ENCODE results near the gene FLYWCH2.

FLYWCH2 gene

DNA sequence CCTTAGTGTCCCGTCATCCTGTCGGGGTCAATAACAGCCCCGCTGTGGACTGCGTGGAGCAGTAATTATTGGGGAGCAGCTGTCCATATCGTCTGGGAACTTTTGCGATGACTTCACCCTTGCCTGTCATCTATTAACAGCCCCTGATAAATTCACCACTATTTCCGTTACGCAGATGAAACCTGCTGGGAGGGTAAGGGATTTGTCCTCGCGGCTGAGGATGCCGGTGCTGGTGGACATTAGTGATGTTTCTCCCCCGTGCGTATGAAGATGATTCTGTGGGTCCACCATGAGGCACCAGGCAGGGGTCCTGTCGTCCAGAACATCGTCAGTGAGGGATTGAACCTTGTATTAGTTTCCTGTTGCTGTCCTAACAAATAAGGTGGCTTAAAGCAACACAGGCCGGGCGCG, 1.0 kb downstream of the FLYWCH2 start:
- no peak for DNase-seq

DNA sequence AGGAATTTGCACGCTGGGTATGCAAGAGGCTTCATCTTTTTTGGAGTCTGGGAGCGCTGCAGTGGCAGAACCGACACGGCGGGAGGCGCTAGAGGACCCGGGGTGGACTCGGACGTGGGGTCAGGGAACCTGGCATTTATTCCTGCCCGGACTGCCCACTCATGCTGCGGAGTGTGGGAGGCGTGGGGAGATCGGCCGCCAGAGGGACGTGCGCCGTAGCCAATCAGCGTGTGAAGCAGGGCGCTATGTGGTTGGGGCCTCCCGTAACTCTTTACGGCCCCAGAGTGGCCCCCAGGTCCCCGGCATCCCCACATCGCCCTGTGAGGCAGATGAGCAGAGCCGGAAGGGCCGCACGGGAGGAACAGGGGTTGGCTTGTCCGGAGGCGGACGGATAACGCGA, 11.2 kb downstream of the FLYWCH2 start:
- DNase-seq, result no peak

DNA sequence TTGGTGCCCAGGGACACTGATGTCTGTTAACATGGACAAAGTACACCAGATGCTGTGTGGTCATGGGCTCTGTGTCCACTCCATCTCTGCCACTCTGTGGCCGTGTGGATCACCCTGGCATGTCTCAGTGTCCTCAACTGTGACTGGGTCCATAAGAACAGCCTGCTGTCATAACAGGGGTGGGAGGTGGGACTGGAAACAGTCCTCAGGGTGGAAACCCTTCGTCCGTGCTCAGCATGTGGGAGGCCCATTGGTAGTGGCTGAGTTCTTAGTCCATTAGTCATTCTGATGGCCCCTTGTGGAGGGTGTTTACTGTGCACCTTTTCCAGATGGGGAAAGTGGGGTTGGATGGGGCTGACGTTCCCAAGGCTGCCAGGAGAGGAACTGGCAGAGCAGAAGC, 12.8 kb downstream of the FLYWCH2 start:
- DNase-seq, result no peak

DNA sequence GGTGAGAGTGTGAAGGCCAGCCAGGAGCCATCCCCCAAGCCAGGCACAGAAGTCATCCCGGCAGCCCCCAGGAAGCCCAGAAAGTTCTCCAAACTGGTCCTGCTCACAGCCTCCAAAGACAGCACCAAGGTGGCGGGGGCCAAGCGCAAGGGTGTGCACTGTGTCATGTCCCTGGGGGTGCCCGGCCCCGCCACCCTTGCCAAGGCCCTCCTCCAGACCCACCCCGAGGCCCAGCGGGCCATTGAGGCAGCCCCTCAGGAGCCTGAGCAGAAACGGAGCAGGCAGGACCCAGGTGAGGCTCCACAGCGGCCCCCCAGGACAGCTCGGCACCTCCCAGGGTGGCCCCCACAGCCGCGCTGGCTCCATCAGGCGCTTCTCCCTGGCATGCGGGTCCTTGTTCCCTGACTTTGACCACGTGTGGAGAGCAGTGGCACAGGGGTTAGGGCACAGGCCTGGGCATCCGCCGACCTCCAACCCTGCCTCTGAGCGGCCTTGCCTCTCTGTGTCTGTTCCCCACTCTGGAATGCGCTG, 13.5 kb downstream of the FLYWCH2 start:
- no peak for DNase-seq

DNA sequence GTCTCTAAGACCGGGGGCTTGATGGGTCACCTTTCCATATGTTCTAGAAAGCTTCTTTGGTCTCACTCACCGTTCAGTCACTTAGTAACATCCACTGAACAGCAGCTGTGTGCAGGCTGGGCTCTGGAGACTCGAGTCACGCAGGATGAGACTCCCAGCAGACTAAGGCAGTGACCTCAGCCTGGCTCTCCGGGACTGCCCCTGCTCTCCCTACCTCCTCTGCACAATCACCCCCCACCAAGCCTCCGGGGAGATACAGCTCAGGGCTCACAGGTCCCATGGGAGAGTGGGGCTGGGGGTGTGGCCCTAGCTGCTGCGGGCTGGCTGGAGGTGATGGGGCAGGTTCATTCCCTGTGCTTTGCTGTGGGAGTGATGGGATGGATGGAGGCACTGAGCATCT, 14.1 kb downstream of the FLYWCH2 start:
- no peak for DNase-seq

DNA sequence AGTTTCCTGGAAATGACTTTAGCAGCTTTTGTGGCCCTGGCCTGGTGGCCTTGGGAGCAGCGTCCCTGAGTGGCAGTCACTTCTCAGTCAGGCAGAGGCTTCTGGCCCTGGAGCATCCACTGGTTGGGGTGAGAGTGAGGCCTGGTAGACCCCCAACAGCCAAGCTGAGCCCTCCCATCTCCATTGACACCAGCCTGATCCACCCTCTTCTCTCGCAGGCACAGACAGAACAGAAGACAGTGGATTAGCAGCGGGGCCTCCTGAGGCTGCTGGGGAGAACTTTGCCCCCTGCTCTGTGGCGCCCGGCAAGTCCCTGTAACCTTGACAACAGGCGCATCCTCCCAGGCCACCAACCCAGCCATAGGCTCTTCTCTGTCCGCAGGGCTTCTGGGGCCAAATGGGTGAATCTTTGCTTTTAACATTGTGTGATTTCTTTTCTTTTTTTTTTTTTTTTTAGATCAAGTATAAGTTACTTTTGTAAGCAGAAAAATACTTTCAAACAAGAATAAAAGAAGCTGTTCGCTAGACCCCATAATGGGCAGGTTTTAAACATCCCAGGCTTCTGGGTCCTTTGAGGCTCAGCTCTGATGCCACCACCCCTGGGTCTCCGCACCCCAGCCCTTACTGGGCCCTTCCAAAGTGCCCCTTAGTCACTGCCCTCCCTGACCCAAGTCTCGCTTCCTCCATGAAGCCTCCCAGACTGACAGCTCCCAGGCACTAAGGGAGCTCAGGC, 16.0 kb downstream of the FLYWCH2 start:
- DNase-seq, result no peak

DNA sequence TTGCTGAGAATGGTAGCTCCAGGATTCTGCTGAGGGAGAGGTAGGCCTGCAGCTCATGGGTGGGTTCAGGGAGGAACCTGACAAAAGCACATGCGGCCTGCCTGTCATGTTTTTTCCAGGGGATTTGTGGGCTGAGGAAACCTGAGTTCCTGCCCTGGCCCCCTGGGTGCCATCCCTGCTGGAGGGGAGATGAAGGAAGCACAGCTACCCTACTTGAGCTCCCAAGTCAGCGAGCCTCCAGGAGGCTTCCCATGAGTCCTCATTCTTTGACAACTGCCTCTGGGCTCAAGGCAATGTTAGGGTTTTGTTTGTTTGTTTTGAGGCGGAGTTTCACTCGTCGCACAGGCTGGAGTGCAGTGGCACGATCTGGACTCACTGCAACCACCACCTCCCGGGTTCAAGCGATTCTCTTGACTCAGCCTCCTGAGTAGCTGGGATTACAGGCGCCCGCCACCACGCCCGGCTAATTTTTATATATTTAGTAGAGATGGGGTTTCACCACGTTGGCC, 16.6 kb downstream of the FLYWCH2 start:
- DNase-seq, result no peak

DNA sequence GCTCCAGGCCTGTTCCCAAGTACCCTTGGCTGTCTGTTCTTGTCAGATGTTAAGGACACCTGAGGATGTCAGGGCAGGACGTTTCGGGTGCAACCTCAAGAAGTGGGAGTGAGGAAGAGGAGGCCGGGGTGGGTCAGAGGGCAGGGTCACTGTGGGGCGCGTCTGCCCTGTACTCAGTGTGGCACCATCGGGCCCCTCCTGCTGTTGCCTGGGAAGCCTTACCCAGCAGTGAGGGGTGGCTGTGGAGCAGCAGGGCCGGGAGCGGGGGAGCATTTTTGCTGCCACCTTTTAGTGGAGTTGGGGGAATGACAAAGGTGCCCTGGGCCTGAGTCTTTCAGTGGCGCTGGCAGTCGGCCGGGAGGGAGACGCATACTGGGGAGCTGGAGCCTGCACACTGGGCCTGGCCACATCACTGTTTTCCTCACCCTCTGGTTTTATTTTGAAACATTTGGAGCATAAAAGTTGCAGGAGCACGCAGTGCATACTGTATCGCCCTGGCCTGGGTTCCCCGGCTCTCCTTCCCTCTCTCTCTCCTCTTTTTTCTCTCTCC, 17.6 kb downstream of the FLYWCH2 start:
- no peak for DNase-seq

DNA sequence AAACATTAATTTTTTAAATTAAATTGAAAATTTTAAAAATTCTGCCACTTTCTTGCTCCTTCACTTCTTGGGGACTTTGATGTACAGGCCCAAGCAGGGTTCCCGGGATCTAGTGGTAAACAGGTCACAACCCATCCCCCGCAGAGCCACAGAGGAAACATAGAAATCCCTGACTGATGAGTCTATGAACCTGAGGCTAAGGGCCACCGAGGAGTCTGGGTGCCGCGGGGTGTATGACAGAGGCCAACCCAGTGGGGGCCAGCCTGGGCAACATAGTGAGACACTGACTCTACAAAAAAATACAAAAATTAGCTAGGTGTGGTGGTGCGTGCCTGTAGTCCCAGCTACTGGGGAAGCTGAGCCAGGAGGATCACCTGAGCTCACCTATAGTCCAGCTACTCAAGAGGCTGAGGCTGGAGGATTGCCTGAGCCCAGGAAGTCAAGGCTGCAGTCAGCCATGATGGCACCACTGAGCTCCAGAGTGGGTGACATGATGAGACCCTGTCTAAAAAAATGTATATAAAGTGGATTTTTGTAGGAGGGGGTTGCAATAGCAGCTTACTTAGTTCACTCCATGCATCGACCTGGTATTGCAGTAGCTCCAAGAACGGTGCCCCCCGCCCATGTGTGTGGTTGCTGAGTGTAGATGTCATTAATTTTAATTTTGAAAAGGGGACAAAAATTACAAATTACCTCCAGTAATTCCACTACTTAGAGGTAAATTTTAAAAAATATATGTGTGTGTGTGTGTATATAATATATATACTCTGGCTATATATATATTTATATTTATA, 19.5 kb downstream of the FLYWCH2 start:
- DNase-seq, result no peak

DNA sequence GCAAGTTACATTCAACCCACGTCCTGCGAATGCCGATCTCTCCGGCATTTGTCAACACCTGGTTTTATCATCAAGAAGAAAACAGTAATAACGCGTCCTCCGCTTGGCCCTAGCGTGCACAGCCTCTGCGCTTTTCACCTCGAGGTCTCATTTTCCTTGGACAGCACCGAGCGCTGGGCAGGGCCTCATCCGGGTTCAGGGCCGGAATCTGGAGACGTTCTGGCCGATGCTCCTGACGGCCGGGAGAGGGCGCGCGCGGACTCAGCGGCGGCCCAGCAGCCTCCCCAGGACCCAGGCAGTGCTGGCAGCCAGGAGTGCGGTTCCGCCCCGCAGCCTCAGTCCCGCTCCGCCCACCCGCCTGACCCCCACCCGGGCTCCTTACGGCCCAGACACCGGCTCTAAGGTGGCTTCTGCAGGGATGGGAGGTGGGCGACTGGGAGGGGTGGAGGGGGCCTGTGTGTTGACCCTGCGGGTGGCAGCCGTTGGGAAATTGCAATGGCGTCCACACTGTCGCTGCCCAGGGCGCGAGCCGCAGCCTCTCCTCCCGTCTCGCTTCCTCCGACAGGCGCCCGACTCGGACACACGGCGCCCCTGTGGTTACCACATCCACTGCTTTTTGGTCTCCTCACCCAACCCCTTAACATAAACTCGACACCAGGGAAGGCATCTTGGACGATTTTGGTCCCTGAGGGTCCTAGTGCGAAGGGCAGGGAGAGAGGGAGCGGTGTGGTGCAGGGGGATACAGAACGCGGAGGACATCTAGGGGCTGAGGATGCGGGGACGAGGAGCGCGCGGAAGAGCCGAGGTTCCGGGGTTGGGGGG, 21.3 kb downstream of the FLYWCH2 start:
- peak; percentile 58 to 60 for DNase-seq

DNA sequence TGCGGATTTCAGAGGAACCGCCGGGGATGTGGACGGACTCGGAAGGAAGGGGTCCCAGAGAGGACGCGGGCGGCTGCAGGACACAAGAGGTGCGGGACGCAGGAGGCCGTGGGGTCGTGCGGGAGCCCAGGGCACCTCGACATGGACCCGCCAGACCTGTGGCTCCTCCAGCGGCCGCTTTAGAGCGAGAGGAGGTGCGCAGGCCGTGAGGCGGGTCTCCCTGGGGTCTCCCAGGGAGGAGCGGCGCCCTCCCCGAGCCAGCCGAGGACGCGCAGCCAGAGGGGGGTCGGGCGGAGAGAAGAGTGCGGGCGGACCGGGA, 21.9 kb downstream of the FLYWCH2 start:
- no peak for DNase-seq

DNA sequence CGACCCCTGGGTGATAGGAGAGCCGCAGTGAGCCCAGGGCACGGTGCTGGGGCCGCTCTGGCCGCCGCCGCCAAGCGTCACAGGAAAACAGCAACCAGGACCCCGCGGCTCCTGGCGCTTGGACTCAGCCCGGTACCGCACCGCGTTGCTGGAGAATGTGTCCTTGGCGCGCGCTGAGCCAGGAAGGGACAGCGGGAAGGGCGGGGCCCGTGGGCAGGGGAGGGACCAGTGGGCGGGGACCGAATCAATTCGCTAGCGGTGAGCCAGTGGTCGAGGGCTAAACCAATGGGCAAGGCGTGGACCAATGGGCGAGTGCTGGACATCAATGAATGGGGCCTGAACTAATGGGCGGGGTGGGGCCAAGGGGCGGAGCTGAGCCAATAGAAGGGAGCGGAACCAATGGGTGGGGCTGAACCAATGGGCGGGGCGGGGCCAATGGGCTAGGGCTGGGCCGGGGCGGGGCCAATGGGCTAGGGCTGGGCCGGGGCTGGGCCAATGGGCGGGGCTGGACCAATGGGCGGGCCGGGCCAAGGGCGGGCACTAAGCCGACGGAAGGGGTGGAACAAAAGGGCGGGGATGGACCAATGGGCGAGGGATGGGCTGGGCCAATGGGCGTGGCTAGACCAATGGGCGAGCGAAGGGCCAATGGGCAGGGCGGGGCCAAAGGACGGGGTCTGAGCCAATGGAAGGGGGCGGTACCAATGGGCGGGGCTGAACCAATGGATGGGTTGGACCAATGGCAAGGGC, 22.4 kb downstream of the FLYWCH2 start:
- DNase-seq, result peak; percentile 79 to 83

DNA sequence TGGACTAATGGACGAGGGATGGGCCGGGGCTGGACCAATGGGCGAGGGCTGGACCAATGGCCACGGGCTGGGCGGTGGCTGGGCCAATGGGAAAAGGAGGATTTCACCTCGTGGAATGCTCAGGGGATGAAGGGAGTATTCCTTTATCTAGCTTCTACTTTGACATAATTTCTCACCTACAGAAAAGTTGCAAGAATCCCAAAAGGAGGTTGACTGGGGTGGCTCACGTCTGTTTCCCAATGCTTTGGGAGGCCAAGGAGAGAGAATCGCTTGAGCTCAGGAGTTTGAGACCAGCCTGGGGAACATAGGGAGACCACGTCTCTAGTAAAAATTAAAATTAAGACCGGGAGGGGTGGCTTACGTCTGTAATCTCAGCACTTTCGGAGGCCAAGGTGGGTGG, 23.0 kb downstream of the FLYWCH2 start:
- no peak for DNase-seq

DNA sequence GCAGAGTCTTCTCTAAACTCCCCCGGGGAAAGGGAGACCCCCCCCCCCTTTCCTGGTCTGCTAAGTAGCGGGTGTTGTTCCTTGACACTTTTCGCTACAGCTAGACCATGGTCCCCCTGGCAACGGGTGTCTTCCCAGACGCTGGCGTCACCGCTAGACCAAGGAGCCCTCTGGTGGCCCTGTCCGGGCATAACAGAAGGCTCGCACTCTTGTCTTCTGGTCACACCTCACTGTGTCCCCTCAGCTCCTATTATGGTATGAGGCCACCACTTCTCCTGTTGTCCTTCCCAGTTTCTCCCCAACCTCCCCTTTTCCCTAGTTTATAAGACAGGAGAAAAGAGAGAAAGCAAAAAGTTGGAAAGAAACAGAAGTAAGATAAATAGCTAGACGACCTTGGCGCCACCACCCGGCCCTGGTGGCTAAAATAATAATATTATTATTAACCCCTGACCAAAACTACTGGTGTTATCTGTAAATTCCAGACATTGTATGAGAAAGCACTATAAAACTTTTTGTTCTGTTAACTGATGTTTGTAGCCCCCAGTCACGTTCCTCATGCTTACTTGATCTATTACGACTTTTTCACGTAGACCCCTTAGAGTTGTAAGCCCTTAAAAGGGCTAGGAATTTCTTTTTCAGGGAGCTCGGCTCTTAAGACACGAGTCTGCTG, 24.2 kb downstream of the FLYWCH2 start:
- DNase-seq, result peak; percentile 28 to 36

DNA sequence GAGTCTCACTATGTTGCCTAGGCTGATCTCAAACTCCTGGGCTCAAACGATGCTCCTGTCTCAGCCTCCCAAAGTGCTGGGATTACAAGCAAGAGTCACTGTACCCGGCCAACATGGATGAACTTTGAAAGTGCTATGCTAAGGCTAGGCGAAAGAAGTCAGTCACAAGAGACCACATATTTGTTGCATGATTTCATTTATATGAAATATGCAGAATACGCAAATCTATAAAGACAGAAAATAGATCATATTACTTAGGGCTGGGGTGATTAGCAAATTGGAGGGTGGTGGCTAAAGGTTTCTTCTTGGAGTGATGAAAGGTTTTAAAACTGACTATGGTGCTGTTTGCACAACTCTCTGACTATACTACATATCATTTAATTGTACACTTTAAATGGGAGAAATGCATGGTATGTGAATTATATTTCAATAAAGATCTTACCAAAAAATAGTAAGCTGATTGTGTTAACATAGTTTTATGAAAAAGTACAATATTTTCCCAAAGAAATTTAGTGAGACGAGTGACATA, 27.5 kb downstream of the FLYWCH2 start:
- DNase-seq, result no peak

DNA sequence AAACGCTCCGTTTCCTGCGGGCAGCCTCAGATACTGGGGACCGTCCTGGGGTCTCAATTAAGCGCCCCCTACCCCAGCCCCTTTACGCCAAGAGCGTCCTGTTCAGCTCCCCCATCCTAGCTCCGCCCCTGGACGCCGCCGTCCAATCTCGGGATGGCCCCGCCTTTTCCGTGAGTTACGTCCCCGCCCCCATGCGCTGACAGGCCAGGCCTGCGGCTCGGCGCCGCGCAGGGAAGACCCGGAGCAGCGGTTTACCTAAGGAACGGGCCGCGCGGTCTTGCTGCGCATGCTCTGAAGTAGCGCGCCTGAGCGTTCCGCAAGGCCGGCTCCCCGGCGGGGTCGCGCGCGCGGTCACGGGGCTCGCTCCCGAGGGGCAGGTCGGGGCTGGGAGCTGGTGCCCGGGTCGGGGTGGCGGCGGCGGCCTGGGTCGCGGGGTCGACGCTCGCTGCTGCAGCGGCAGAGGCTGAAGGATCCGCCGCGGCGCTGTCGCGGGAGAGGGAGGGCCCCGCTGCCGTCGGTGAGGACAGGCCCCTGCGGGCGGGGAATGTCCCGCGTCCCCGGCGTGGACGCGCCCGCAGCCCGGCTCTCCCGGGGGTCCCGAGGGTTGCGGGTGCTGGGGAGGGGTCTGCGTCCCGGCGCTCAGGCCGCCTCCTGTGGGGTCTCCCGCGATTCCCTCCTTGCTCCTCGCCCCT, 28.8 kb downstream of the FLYWCH2 start, which contains the start of gene FLYWCH1:
TSS of gene FLYWCH1 (plus strand) at position 294 of the 692 bp plus-strand sequence. CDS start 17,755 bp downstream, outside the sequence.
- DNase-seq, result peak; percentile 98 to 99

DNA sequence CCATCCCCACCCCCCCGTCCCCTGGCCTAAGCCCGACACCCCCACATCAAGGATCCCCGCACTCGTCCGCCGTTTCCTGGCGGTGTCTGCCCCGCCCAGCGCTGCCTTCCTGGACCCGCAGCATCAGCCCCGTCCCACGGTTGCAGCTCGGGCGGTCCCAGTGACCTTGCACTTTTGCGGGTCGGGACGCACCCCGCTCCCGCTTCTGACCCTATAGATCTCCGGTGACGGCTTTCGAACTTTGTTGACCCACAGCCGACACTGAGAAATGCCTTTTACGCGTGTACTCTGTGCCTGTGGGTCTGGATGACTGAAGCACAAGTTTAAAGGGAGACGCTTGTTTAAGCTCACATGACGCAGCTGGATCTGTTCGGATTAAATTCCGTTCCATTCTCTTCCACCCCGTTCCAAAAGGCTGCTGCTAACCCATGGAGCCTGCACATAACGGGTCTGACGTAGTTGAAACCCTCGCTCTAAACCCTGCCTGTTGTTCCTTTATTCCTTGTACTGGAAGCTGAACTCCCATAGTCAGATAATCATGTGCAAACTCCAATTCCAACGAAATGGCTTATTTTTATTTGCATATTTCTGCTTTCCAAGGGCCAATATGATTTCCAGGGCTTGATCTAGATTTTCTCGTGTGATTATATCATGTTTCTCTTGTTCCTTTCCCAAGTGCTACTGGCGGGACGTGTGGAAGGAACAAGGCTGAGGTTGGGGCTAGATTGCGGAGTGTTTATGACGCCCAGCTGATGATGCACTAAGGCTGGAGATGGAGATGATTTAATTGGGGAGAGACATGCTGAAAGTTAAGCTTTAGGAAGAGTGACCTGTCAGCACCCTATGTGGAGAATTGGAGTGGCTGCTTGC, 29.6 kb downstream of the FLYWCH2 start:
- no peak for DNase-seq

DNA sequence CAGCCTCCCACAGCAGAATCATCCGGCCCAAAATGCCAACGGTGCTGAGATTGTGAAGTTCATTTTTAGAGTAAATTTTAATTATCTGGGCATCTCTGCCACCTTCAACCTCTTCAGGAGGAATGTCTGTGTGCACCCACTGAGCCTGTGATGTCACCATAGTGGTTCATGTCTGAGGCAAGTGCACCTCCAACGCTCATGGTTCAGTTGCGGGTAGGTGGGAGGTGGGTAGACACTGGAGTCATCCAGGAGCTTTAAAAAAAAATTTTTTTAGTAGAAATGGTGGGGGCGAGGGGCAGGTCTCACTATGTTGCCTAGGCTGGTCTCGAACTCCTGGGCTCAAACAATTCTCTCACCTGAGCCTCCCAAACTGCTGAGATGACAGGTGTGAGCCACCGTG, 30.6 kb downstream of the FLYWCH2 start:
- peak in 1 of 2 experiments; percentile 17 for DNase-seq

DNA sequence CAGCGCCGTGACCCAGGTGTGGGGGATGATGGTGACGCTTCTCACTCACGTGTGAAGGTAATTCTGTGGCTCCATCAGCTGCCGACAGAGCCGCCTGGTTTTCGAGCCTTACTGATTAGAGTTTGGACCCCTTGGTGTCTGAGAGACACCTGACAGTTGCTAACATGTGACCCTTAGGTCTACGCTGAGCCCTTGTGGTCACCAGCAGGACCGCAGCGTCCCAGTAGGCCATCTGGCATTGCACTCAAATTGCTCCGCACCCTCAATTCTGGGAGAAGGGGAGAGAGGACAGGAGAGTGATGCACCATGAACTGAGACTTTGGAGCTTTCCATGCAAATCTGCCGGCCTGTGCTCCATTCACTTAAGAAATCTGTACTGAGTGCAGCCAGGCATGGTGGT, 31.2 kb downstream of the FLYWCH2 start:
- DNase-seq, result no peak

Data from activated CD4-positive, alpha-beta T cell treated with anti-CD3 and anti-CD28 coated beads, Interleukin-2, amount 50 U/mL, for 4 hours (primary cell).